GM21825 (cell line): ENCODE measurements around the gene RICTOR.
"Not testable (repeated sequence)": the region's sequence is repeated elsewhere in the genome, so short reads cannot be mapped to it uniquely, and the experiment has no call there.

Experiments used
- ATAC-seq: cut with Tn5 transposase; IDR thresholded peaks from one replicate; pipeline ENCODE4 v1.9.1; 2021; ENCODE audit warnings: mild to moderate bottlenecking, moderate library complexity; ENCODE audit not compliant: unreplicated experiment

RICTOR gene

DNA sequence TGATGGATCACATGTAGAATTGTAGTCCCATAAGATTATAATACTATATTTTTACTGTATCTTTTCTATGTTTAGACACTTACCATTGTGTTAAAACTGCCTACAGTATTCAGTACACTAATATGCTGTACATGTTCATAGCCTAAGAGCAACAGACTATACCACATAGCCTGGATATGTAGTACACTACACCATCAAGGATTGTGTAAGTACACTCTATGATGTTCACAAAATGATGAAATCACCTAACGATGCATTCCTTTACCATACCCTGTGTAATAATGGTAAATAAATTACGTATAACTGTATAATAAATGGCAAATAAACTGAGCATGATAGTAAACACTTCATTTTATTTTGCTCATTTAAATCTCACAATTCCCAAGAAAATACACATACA is 60.3 kb downstream of the RICTOR start:
- ATAC-seq = no peak

DNA sequence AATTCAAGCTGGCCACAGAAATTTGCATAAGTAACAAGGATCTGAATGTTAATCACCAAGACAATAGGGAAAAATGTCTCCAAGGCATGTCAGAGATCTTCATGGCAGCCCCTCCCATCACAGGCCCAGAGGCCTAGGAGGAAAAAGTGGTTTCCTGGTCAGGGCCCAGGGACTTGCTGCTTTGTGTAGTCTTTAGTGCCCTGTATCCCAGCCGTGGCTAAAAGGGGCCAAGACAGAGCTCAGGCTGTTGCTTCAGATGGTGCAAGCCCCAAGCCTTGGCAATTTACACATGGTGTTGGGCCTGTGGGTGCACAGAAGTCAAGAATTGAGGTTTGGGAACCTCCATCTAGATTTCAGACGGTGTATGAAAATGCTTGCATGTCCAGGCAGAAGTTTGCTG is 63.2 kb downstream of the RICTOR start:
- ATAC-seq = not testable (repeated sequence)

DNA sequence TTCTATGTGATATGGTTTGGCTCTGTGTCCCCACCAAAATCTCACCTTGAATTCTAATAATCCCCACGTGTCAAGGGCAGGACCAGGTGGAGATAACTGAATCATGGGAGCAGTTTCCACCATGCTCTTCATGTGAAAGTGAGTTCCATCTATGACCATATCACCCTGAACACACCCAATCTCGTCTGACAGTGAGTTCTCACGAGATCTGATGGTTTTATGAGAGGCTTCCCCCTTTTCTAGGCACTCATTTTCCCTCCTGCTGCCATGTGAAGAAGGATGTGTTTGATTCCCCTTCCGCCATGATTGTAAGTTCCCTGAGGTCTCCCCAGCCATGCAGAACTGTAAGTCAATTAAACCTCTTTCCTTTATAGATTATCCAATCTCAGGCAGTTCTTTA is 64.2 kb downstream of the RICTOR start:
- no peak for ATAC-seq

DNA sequence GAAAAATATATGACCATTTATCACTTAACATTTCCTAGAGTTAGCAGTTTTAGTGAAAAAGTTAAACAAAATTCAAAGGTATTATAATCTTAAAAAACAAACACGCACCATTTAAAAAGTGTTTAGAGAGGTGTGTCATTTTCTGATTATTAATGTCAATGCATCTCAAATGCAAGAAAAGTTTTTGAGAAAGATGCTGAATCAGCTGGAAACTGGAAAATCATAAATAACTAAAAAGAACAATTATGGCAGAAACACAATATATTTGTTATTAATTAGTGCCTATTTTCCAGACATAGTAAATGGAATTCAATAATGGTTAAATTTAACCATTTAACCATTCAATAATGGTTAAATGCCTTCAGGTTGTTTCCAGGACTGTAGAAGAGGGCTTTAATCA is 64.9 kb downstream of the RICTOR start:
- ATAC-seq = no peak

DNA sequence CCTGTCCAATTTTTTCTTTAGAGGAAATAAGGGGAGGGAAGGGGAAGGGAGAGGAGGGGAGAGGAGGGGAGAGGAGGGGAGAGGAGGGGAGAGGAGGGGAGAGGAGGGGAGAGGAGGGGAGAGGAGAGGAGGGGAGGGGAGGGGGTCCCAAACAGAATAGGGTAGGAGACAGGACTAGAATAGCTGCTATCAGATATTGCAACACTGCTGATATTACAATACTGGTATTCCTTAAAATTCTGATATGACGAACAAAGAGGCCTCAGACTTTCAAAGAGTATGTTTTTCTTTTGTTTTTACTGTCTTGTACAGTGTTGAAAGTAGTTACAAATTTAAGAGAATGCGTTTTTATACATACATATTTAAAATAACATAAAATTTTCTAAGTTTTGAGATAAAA is 67.5 kb downstream of the RICTOR start:
- no peak for ATAC-seq

DNA sequence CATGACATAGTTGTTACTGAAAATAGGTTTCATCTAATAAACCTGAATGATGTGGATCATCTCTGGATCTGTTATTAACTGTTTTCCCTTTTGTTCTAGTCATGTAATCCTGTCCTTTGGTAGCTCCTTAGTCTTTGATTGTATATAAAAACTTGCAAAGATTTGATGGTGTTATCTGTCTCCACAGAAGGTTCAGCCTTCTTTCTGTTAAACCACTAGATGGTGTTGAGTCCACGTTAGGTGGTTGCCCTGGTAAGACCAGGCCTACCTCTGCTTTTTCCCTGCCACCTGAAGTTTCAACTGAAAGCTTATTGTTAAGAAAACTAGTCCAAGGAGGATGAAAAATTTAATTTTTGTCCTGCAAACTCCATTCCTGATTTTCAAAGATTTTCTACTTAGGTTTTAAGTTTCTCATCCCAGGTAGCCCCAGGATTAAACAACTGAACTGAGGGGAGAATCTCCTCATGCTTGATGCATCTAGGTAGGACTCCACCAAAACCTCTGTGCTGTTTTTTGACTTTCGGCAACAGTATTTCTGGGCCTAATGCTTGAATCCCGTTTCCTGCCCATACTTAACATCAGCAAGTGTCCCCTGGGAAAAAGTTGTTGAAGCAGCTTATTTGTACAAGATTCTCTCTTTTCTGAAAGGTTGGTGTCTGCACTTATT is 68.5 kb downstream of the RICTOR start:
- no peak for ATAC-seq

DNA sequence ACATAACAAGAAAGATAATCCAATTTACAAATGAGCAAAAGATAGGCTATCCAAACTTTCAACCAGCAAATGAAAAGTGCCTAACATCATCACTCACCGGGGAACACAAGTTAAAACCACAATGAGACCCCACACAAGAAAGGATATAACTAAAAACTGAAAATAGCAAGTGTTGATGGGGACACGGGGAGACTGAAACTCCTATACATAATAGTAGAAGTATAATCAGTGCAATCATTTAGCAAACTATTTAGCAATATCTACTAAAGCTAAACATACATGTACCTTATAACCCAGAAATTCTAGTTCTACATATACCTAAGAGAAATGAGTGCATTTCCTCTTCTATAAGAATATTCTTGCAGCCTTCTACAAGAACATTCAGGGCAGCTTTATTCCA is 72.5 kb downstream of the RICTOR start:
- ATAC-seq = no peak

DNA sequence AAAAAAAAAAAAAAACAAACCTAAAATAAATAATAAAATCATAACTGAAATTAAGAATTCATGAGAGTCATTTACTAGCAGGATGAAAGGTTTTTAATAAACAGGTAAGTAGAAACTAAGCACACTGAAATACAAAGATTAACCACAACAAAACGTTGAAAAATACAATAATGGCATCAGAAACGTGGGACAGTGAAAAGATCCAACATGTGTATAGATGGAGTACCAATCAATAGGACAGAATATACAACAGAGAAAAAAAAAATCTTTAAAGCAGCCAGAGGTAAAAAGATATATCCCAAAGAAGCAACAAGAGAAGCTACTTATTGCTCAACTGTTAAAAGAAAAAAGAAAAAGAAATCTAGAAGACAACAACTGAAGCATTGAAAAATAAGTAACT is 75.2 kb downstream of the RICTOR start:
- ATAC-seq = no peak

DNA sequence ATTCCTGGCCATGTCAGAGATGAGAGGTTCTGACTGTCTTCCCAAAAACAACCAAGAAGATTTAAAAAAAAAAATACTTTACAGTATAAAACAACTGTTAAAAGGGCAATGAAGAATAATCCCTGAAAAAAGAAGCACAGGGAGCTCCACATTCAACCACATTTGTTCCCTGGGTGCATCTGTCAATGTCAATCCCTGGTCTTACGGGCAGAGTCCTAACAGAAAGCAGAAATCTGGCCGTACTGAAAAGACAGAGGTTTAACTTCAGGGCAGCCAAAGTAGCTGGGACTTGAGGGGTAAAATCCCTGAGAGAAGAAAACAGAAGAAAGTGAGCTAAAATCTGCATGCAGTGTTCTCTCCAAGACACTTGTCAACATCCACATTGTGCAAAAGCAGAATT is 76.6 kb downstream of the RICTOR start:
- ATAC-seq = no peak

DNA sequence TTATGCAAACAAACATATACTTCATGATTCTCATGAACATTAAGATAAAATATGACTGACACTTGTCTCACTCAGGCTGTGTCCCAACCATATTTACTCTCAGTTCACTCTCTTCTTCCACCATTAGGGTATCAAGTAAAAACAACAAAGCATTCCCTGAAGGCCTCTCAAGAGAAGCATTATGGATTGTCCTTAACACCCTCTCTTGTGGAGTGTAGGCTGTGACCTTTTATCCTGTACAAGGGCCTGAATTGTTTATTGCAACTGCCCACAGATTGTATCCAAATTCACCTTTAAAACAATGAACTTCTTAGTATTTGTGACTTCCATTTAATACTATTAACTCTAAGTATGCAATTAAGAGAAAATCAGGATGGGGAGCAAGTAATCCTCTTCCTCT is 78.1 kb downstream of the RICTOR start:
- no peak for ATAC-seq

DNA sequence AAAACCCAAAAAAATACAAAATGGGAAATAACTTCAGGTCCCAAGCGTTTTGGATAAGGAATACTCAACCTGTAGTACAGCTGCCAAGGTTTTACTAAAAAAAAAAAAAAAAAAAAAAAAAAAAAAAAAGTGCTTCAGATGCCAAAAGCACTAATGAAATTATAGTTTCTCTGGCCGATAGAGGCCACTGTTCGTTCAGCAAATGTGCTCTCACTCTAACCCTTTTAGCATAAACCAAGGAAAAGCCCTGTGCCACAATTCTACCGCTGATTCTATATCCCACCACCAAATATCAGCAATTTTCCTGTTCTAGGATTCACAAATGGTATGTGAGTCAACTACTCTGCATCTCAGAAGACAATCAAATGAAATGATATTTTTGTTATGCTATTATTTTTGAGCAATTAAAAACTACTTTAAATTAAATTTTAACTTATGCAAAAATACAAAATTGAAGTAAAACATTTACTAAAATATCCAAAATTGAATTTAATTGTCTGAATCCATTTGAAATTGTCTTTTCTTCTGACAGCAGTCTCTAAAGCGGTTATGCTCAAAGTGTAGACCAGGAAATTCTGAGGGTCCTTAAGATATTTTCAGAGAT is 79.8 kb downstream of the RICTOR start:
- no peak for ATAC-seq

DNA sequence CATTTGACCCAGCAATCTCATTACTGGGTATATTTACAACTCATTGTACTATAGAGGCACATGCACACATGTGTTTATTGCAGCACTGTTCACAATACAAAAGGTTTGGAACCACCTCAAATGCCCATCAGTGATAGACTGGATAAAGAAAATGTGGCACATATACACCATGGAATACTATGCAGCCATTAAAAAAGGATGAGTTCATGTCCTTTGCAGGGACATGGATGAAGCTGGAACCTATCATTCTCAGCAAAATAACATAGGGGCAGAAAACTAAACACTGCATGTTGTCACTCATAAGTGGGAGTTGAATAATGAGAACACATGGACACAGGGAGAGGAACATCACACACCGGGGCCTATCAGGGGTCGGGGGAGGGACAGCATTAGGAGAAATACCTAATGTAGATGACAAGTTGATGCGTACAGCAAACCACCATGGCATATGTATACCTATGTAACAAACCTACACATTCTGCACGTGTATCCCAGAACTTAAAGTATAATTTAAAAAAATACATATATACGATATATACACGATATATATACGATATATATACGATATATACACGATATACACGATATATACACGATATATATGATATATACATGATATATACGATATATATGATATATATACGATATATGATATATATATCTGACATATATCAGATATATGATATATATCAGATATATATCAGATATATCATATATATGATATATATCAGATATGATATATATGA is 84.1 kb downstream of the RICTOR start:
- not testable (repeated sequence) for ATAC-seq

DNA sequence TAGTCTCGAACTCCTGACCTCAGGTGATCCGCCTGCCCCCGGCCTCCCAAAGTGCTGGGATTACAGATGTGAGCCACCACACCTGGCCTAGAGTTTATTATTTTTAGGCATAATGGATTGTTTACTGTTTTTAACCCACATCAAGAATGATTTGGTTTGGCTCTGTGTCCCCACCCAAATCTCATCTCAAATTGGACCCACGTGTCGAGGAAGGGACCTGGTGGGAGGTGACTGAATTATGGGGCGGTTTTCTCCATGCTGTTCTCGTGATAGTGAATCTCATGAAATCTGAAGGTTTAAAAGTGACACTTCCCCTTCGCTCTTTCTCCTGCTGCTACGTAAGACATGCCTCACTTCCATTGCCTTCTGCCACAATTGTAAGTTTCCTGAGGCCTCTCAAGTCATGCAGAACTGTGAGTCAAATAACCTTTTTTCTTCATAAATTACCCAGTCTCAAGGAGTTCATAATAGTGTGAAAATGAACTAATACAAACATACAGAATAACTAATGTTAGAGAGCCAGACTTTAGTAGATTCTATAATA is 88.2 kb downstream of the RICTOR start:
- no peak for ATAC-seq

DNA sequence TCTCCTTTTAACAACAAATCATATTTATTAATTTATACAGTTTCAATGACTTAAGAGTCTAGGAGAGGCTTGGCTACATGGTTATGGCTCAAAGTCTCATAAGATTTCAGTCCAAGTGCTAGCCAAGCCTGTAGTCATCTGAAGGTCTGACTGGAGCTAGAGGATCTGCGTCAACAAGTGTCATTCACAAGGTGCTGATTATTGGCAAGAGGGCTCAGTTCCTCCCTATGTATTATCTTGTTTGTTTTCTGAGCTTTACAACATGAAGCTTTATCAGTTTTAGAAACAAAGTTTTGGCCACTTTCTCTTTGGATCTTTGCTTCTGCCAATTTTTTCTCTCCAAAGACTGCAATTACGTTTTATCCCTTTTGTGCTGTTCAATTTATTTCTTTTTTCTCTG is 94.7 kb downstream of the RICTOR start:
- no peak for ATAC-seq

DNA sequence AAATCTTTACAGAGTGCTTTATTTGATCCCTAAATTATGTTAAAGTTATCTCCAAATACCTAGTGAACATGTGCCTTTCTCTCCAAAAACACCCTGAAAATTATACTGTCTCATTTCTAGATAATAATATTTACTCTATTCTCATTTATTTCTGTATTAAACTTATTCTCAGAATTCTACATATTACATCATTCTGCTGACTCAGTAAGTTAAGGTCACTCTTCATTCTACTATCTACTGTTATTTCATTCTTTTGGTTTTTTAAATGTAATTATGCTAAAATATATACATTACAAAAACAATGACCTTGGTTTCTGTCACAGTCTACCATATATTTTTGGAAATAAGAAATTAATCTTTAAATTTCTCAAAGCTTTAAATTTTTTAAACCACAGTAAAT is 96.2 kb downstream of the RICTOR start:
- no peak for ATAC-seq

DNA sequence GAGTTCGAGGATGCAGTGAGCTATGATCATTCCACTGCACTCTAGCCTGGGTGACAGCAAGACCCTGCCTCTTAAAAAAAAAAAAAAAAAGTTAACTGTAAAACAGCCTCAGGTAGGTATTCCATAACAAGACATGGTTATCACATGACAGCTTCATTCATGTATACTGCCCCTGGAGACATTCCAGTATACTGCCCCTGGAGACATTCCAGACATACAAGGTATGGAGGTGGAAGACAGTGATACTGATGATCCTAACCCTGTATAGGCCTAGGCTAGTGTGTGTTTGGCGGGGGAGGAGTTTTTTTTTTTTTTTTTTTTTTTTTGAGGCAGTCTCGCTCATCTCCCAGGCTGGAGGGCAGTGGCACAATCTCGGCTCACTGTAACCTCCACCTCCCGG is 105.5 kb downstream of the RICTOR start:
- no peak for ATAC-seq

DNA sequence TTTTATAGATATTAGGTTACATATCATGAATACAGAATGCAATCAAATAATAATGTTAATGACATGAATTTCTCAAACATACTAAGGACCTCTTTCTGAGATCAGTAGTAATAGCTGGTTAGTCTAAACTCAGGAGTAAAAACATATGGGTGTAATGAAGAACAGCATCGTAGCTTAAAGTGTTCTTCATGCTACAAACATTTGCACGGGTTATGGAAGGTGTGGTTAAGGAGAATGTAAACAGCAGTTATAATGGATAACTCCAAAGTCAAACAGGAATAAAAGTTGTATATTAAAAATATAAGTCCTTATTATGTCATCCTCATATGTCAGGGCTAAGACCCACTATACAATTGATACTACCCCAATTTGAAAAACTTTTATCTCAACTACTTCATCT is 112.5 kb downstream of the RICTOR start:
- ATAC-seq = no peak

DNA sequence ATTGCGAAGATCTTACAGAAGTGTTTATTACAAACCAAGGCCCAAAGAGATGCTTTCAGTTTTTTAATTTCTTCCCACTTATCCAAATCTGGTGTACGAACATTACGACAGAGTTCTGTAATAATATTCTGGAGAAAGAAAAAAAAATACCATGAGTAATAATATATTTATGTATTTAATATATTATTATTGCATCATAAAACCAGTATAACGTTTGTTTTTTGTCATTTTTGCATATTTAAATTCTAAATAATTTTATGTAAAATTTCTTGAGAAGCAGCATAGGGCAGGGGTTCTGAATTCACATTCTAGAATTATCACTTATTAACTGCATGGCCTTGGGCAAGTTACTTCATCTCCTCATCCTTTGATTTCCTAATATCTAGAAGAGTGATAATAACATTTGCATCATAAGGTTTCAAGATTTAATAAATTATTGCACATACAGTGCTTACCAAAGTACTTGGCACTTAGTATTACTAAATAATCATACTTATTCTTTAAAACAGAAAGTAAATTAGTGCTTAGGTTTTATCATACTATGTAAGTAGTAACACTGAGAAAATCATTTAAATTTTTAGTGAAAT is 120.7 kb downstream of the RICTOR start:
- ATAC-seq = no peak

DNA sequence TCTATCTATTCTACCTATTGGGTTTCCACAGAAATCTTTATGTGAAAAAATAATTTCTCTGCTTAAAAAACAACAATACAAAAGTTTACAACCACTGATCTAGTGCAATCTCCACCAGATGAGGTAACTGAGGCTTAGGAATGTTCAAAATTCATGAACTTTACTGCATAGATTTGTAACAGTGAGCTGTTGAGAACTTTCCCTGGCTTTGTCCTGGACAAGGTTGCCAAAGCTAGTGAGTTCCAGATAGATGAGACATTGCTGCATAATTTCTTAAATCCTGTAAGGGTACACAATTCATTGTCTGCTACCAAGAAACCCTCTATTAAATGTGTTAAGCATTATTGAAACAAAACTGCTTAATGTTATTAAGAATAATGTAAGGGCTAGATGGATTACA is 125.7 kb downstream of the RICTOR start:
- ATAC-seq = no peak

DNA sequence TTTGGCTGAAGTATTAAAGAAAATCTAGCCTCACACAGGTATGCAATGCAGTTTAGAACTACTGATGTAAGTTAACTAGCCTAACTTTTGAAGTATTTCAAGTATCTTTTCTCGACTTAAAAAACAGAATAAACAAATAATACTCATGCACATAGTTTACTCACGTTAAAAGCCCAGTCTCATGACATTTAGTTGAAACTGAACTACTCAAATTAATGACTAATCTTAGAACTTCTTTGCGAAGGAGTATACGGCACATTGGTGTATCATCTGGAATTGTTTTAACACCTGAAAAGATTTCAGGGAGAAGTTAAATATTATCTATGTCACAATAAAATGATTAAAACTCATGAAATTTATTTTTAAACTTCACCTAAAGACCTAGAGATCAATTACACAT is 129.9 kb downstream of the RICTOR start:
- ATAC-seq = no peak

DNA sequence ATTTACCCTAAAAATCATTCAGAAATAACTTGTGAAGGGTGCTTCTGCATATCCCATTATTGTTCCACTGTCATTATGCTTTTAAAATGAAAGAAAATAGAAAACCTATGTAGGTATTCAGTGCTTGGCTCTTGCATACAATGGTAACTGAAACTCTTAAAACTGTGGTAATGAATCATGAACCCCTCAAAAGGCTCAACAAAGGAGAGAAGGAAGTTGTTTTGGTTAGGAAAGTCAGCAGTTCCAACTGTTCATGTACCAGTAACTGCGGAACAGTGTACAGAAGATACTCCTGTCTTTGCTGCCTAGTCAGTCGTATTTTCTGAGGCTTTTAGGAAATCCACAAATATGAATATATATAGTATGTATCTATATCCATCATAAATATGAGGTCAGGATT is 132.3 kb downstream of the RICTOR start:
- no peak for ATAC-seq
